Measurements from ENCODE around the gene PHLDA3. TPM values are rescaled to one million over a fixed set of nuclear protein-coding genes. Genes with fewer than 3 reads are reported as not detected.

The PHLDA3 gene
- 67.7 and 69.9 TPM in 2 replicates for total RNA-seq

GRCh38 chr1:201468844-201469644 is at the start of gene PHLDA3:
PHLDA3 (minus strand) TSS chr1:201469188; CDS start chr1:201468786, 402 bp downstream.

GRCh38 chr1:201506557-201507359 is 37.8 kb upstream of the PHLDA3 start, which contains the start of gene CSRP1:
CSRP1 (minus strand) TSS chr1:201507123; CDS start chr1:201496303, 10,820 bp downstream.

Other genes starting within 250 kb of the PHLDA3 start
- 0.54 and 0.65 TPM in 2 replicates for gene PKP1, start 185.7 kb downstream of the PHLDA3 start, total RNA-seq
- not detected in 2 replicates for gene TNNT2, start 91.5 kb downstream of the PHLDA3 start, total RNA-seq
- not detected in 2 replicates for gene LAD1, start 69.9 kb downstream of the PHLDA3 start, total RNA-seq
- gene TNNI1, start 47.5 kb downstream of the PHLDA3 start, total RNA-seq, result not detected in 2 replicates
- gene CSRP1, start 37.9 kb upstream of the PHLDA3 start, total RNA-seq, result 157 and 200 TPM in 2 replicates
- 86.9 and 102 TPM in 2 replicates for gene NAV1, start 69.9 kb upstream of the PHLDA3 start, total RNA-seq